NCI-H82 treated with DMSO at 0.1 percent for 48 hours (cell line): Measurements from ENCODE around the gene FAM90A26.
"Not testable (repeated sequence)": the region's sequence is repeated elsewhere in the genome, so short reads cannot be mapped to it uniquely, and the experiment has no call there.

Source experiments
- DNase-seq: peaks from one replicate; lab custom pipeline; 2025; ENCODE audit not compliant: unreplicated experiment; lab: John Stamatoyannopoulos, UW

The FAM90A26 gene

GRCh38 chr4:9169791-9170459, at the start of gene FAM90A26:
Gene FAM90A26 (plus strand): TSS chr4:9170409. CDS start chr4:9173173, 2,764 bp downstream.
- not testable (repeated sequence) for DNase-seq

GRCh38 chr4:9122711-9123110, 47.5 kb upstream of the FAM90A26 start:
- not testable (repeated sequence) for DNase-seq

GRCh38 chr4:9123572-9124007, 46.6 kb upstream of the FAM90A26 start:
- not testable (repeated sequence) for DNase-seq

- DNase-seq, result not testable (repeated sequence)
Observed at GRCh38 chr4:9125601-9126161, 44.5 kb upstream of the FAM90A26 start.

- DNase-seq, result not testable (repeated sequence)
Observed at GRCh38 chr4:9131420-9131819, 38.8 kb upstream of the FAM90A26 start.

- not testable (repeated sequence) for DNase-seq
Observed at GRCh38 chr4:9132849-9133248, 37.4 kb upstream of the FAM90A26 start.

GRCh38 chr4:9134011-9134410, 36.2 kb upstream of the FAM90A26 start:
- not testable (repeated sequence) for DNase-seq

- not testable (repeated sequence) for DNase-seq
Observed at GRCh38 chr4:9134556-9134955, 35.7 kb upstream of the FAM90A26 start.

GRCh38 chr4:9141050-9141449, 29.2 kb upstream of the FAM90A26 start:
- DNase-seq, result not testable (repeated sequence)

GRCh38 chr4:9142786-9143185, 27.4 kb upstream of the FAM90A26 start:
- DNase-seq, result not testable (repeated sequence)

- DNase-seq, result no peak
Observed at GRCh38 chr4:9143421-9144080, 26.7 kb upstream of the FAM90A26 start.

GRCh38 chr4:9146967-9147366, 23.2 kb upstream of the FAM90A26 start:
- no peak for DNase-seq

GRCh38 chr4:9147368-9147767, 22.8 kb upstream of the FAM90A26 start:
- DNase-seq, result not testable (repeated sequence)

- not testable (repeated sequence) for DNase-seq
Observed at GRCh38 chr4:9148611-9149409, 21.4 kb upstream of the FAM90A26 start.

GRCh38 chr4:9151809-9152179, 18.4 kb upstream of the FAM90A26 start:
- DNase-seq, result not testable (repeated sequence)

- peak; percentile 31 for DNase-seq
Observed at GRCh38 chr4:9152180-9153007, 17.8 kb upstream of the FAM90A26 start.

- peak; percentile 31 for DNase-seq
Observed at GRCh38 chr4:9153008-9153570, 17.1 kb upstream of the FAM90A26 start.

- DNase-seq, result not testable (repeated sequence)
Observed at GRCh38 chr4:9153571-9154157, 16.5 kb upstream of the FAM90A26 start.

- not testable (repeated sequence) for DNase-seq
Observed at GRCh38 chr4:9155101-9155886, 14.9 kb upstream of the FAM90A26 start.
